ENCODE measurements around the gene SLC38A6. TPM values are rescaled to one million over a fixed set of nuclear protein-coding genes. Genes with fewer than 3 reads are reported as not detected.

Gene SLC38A6
- total and polyA plus RNA-seq, 9 of the 15 experiments (the other 6 are each of a cell fraction or from before 2014, with no cell fraction given), result 9.8 to 40.3 (median 17.6) TPM

- no peaks in the 10 kb centered on the region for H3K27me3 ChIP-seq (ENCODE audit: control insufficient read depth in 2 of 2, insufficient read depth in 2 of 2, low read length in 2 of 2)
- no peak for FAIRE-seq
- intact Hi-C loops (cut with micrococcal nuclease), result no loop called here
- no peaks in the 10 kb centered on the region for H3K79me2 ChIP-seq (ENCODE audit: control insufficient read depth, insufficient read depth, low read length)
- H3K4me3 ChIP-seq, result no peak overlapping the region
- ChIA-PET CTCF (ENCODE audit: low intra/inter-chr PET ratio) (no interaction called here), POLR2A (interaction anchor here (0.6 kb wide), 1 partner anchor 151 kb away, joined by 3 read pairs; no protein-coding TSS in a partner anchor)
- ATAC-seq, result no peak
- no peak for DNase-seq (ENCODE audit: extremely low read depth in 1 of 4, low spot score in 3 of 4)
- no peak overlapping the region for H3K9ac ChIP-seq (ENCODE audit: insufficient read depth in 1 of 2, low read depth in 2 of 2, low read length in 2 of 2)
- BruUV-seq (replicated peaks), result no TSS peak
- no peaks in the 10 kb centered on the region for H3K4me1 ChIP-seq (replicated peaks in 1 of 2; ENCODE audit: control insufficient read depth in 2 of 2, insufficient read depth in 2 of 2, low read length in 2 of 2)
- peaks cover 20% of the 10 kb centered on the region; the same call in 1 of the 3 replicates for H3K36me3 ChIP-seq (ENCODE audit: control insufficient read depth, insufficient read depth, low read length)
- no peak overlapping the region for H3K27ac ChIP-seq (ENCODE audit: extremely low read depth, low read depth, low read length)
- H4K20me1 ChIP-seq (replicated peaks; ENCODE audit: control insufficient read depth, insufficient read depth, low read length), result no peaks in the 10 kb centered on the region
- H3K4me2 ChIP-seq (ENCODE audit: insufficient read depth, low read length), result no peak overlapping the region
- no peaks in the 10 kb centered on the region for H3K9me3 ChIP-seq (replicated peaks; ENCODE audit: control insufficient read depth, insufficient read depth, low read depth, low read length)
- in situ Hi-C loops (cut with MboI), result no loop called here
- H2AFZ ChIP-seq (ENCODE audit: low read depth, low read length), result no peak overlapping the region
- no peaks in the 10 kb centered on the region for H3K9me1 ChIP-seq (ENCODE audit: control insufficient read depth, insufficient read depth, low read length)
- WGBS (ENCODE audit: insufficient coverage, low coverage, missing lambda C conversion rate), result 79% methylated on average over 2 of the region's 2 CpGs
- TF ChIP-seq USF1 (CRISPR knock-in tag; IDR thresholded peaks at IDR 0.05), result no peak
- TF ChIP-seq ZC3H8 (IDR thresholded peaks at IDR 0.05), result no peak
- no peak for TF ChIP-seq TARDBP (IDR thresholded peaks at IDR 0.05)
- TF ChIP-seq CTCFL (IDR thresholded peaks at IDR 0.05; ENCODE audit: borderline replicate concordance, insufficient read depth, low read depth, low read length, poor library complexity, severe bottlenecking), result no peak
- TF ChIP-seq HNRNPH1 (optimal IDR thresholded peaks at IDR 0.05; ENCODE audit: low read depth, low read length), result no peak
- TF ChIP-seq CHD7 (IDR thresholded peaks at IDR 0.05; ENCODE audit: low read depth, low read length), result no peak
- no peak for TF ChIP-seq SRF (CRISPR knock-in tag; IDR thresholded peaks at IDR 0.05)
- no peak for TF ChIP-seq PPARD (CRISPR knock-in tag; IDR thresholded peaks at IDR 0.05)
- no peak for TF ChIP-seq TRIM24 (IDR thresholded peaks at IDR 0.05)
Observed at GRCh38 chr14:61050417-61050816, 69.4 kb downstream of the SLC38A6 start.

All from K562 (cell line).